SU-DHL-6 (cell line): Measurements from ENCODE around the gene MYH11.
A peak's percentile ranks its signal among the peaks of the same experiment; 100 is the strongest.

Experiments used
- H2AFZ ChIP-seq: fragments of 200-600 bp; sonication (generic); 2 replicates; pipeline ENCODE4 v1.6.1; 2014; ENCODE audit warnings: low read depth, mild to moderate bottlenecking, moderate library complexity, mixed read lengths, antibody characterized with exemption, low read length; ENCODE audit not compliant: severe bottlenecking
- H3F3A ChIP-seq: fragments of 200-600 bp; shearing (Covaris generic); 2 replicates; pipeline ENCODE4 v1.6.0; 2016; ENCODE audit warnings: antibody characterized with exemption, mild to moderate bottlenecking; ENCODE audit not compliant: insufficient read depth
- H3K27ac ChIP-seq: fragments of 200-600 bp; sonication (generic); 2 replicates; pipeline ENCODE4 v1.5.1; 2016; ENCODE audit warnings: low read depth, mild to moderate bottlenecking, low read length, moderate library complexity, mixed read lengths
- H3K27me3 ChIP-seq: fragments of 200-600 bp; sonication (generic), shearing (Covaris generic); 2 replicates; pipeline ENCODE4 v1.6.0; 2014; ENCODE audit warnings: mild to moderate bottlenecking, low read length
- H3K36me3 ChIP-seq: fragments of 200-600 bp; sonication (generic); 2 replicates; pipeline ENCODE4 v1.6.1; 2014; ENCODE audit warnings: mild to moderate bottlenecking, low read length, mixed read lengths
- H3K4me2 ChIP-seq: fragments of 300-600, 200-600 bp; shearing (Covaris generic), sonication (generic); 2 replicates; pipeline ENCODE4 v1.6.0; 2014; ENCODE audit warnings: low read length, low read depth, mild to moderate bottlenecking; ENCODE audit not compliant: poor library complexity, severe bottlenecking
- H3K4me3 ChIP-seq: fragments of 200-600 bp; sonication (generic); 2 replicates; pipeline ENCODE4 v1.5.1; 2014; ENCODE audit warnings: antibody characterized with exemption, low read length, mild to moderate bottlenecking, mixed read lengths; ENCODE audit not compliant: insufficient read depth, poor library complexity, severe bottlenecking
- H3K79me2 ChIP-seq: fragments of 200-600 bp; sonication (generic); 2 replicates; pipeline ENCODE4 v1.6.1; 2014; ENCODE audit warnings: mild to moderate bottlenecking, low read length, moderate library complexity; ENCODE audit not compliant: insufficient read depth
- H3K9ac ChIP-seq: fragments of 200-600 bp; sonication (generic); 2 replicates; pipeline ENCODE4 v1.7.0; 2014; ENCODE audit warnings: mild to moderate bottlenecking, low read length
- H3K9me2 ChIP-seq: fragments of 200-600 bp; sonication (generic); replicated peaks from 2 replicates; pipeline ENCODE4 v1.6.1; 2014; ENCODE audit warnings: low read length; ENCODE audit not compliant: insufficient read depth
- H3K9me3 ChIP-seq: fragments of 200-600 bp; sonication (generic); 2 replicates; pipeline ENCODE4 v1.6.1; 2014; ENCODE audit warnings: low read length, mixed read lengths; ENCODE audit not compliant: insufficient read depth
- H4K20me1 ChIP-seq: fragments of 200-600 bp; sonication (generic); 2 replicates; pipeline ENCODE4 v1.6.1; 2014; ENCODE audit warnings: low read depth, mild to moderate bottlenecking, antibody characterized with exemption, low read length, moderate library complexity, mixed read lengths
- CTCF ChIP-seq: fragments of 200-600 bp; sonication (generic); IDR thresholded peaks from one replicate; pipeline ENCODE4 v1.5.1; 2017; ENCODE audit warnings: antibody characterized with exemption, mild to moderate bottlenecking, low read length, moderate library complexity; ENCODE audit not compliant: insufficient read depth, poor library complexity, severe bottlenecking
- EZH2phosphoT487 ChIP-seq: fragments of 200-600 bp; sonication (generic), shearing (Covaris generic); conservative IDR thresholded peaks from 2 replicates; pipeline ENCODE4 v1.6.1; 2018; ENCODE audit warnings: mild to moderate bottlenecking, antibody characterized with exemption, low read length, moderate library complexity, mixed read lengths

MYH11 gene

GRCh38 chr16:15665107-15665506 lies 191.7 kb downstream of the MYH11 start:
- H3K4me2 ChIP-seq, result no peak overlapping the region
- H3K9me3 ChIP-seq, result no peaks in the 10 kb centered on the region
- H3F3A ChIP-seq, result no peaks in the 10 kb centered on the region
- TF ChIP-seq EZH2phosphoT487 (no peak), CTCF (no peak)
- no peak overlapping the region for H3K9ac ChIP-seq
- H2AFZ ChIP-seq, result no peak overlapping the region
- H3K36me3 ChIP-seq, result peaks cover 3% of the 10 kb centered on the region; the same call in 1 of the 2 replicates
- peaks cover 35% of the 10 kb centered on the region for H3K79me2 ChIP-seq
- H3K4me3 ChIP-seq, result no peak overlapping the region
- H4K20me1 ChIP-seq, result no peaks in the 10 kb centered on the region
- no peak overlapping the region for H3K27ac ChIP-seq
- no peaks in the 10 kb centered on the region for H3K27me3 ChIP-seq
- no peaks in the 10 kb centered on the region for H3K9me2 ChIP-seq

- H2AFZ ChIP-seq, result no peak overlapping the region
- H3K27ac ChIP-seq, result no peak overlapping the region
- no peak overlapping the region for H3K4me3 ChIP-seq
- H3K4me2 ChIP-seq, result no peak overlapping the region
- H3K9ac ChIP-seq, result no peak overlapping the region
- no peak for TF ChIP-seq EZH2phosphoT487
- TF ChIP-seq CTCF, result no peak
- no peaks in the 10 kb centered on the region for H3K27me3 ChIP-seq
- H4K20me1 ChIP-seq, result no peaks in the 10 kb centered on the region; the same call in 1 of the 2 replicates
- peaks cover 77% of the 10 kb centered on the region for H3K79me2 ChIP-seq
- no peaks in the 10 kb centered on the region for H3K36me3 ChIP-seq
- H3F3A ChIP-seq, result no peaks in the 10 kb centered on the region
- H3K9me2 ChIP-seq, result no peaks in the 10 kb centered on the region
- no peaks in the 10 kb centered on the region for H3K9me3 ChIP-seq
Measured at GRCh38 chr16:15660203-15660601, 196.6 kb downstream of the MYH11 start.

GRCh38 chr16:15658556-15658955 lies 198.3 kb downstream of the MYH11 start:
- Histone ChIP-seq H2AFZ (no peak overlapping the region), H3F3A (no peaks in the 10 kb centered on the region), H3K9ac (no peak overlapping the region), H3K9me2 (no peaks in the 10 kb centered on the region), H3K27ac (0 out of 2 replicates have a peak overlapping the region, but pooled peaks have one; percentile 1), H3K79me2 (peaks cover 88% of the 10 kb centered on the region), H3K4me2 (no peak overlapping the region), H3K27me3 (no peaks in the 10 kb centered on the region), H3K4me3 (no peak overlapping the region), H4K20me1 (no peaks in the 10 kb centered on the region; the same call in 1 of the 2 replicates), H3K9me3 (no peaks in the 10 kb centered on the region), H3K36me3 (no peaks in the 10 kb centered on the region)
- no peak for TF ChIP-seq EZH2phosphoT487
- TF ChIP-seq CTCF, result no peak
